GM23338 (cell line): Measurements from ENCODE around the gene BABAM1. TPM values are rescaled to one million over a fixed set of nuclear protein-coding genes. Genes with fewer than 3 reads are reported as not detected.

Experiments
- ATAC-seq: fragments of 200-7000 bp; cut with Tn5 transposase; 3 replicates; pipeline ENCODE4 v1.9.1; 2020
- DNase-seq: peaks from one replicate; pipeline ENCODE4 v3.0.0-alpha.2; 2015; ENCODE audit warnings: low spot score
- H2AFZ ChIP-seq: fragments of 200-600 bp; sonication (generic); 2 replicates; pipeline ENCODE4 v1.8.0; 2016; ENCODE audit warnings: antibody characterized with exemption, mild to moderate bottlenecking, moderate library complexity
- H3F3A ChIP-seq: fragments of 200-600 bp; sonication (generic); replicated peaks from 2 replicates; pipeline ENCODE4 v1.8.0; 2017; ENCODE audit warnings: antibody characterized with exemption, mixed run types, low read depth
- H3K27ac ChIP-seq: fragments of 200-600 bp; sonication (generic); 2 replicates; pipeline ENCODE4 v1.6.1; 2016; ENCODE audit warnings: low read depth
- H3K27me3 ChIP-seq: fragments of 200-600 bp; sonication (generic); 2 replicates; pipeline ENCODE4 v1.8.0; 2016; ENCODE audit warnings: mild to moderate bottlenecking, mixed run types, moderate library complexity; ENCODE audit not compliant: insufficient read depth
- H3K36me3 ChIP-seq: fragments of 200-600 bp; sonication (generic); 2 replicates; pipeline ENCODE4 v1.8.0; 2016; ENCODE audit warnings: mild to moderate bottlenecking; ENCODE audit not compliant: insufficient read depth
- H3K4me1 ChIP-seq: fragments of 200-600 bp; sonication (generic); 2 replicates; pipeline ENCODE4 v1.8.0; 2016; ENCODE audit warnings: mild to moderate bottlenecking, moderate library complexity; ENCODE audit not compliant: insufficient read depth
- H3K4me2 ChIP-seq: fragments of 200-600 bp; sonication (generic); 2 replicates; pipeline ENCODE4 v1.7.1; 2017; ENCODE audit warnings: mixed run types
- H3K4me3 ChIP-seq: fragments of 200-600 bp; sonication (generic); 2 replicates; pipeline ENCODE4 v1.6.1; 2016; ENCODE audit warnings: mixed run types
- H3K79me2 ChIP-seq: fragments of 200-600 bp; sonication (generic); replicated peaks from 2 replicates; pipeline ENCODE4 v1.8.0; 2017; ENCODE audit warnings: mild to moderate bottlenecking; ENCODE audit not compliant: insufficient read depth
- H3K9me2 ChIP-seq: fragments of 200-600 bp; sonication (generic); 2 replicates; pipeline ENCODE4 v1.8.0; 2017; ENCODE audit not compliant: insufficient read depth
- H4K20me1 ChIP-seq: fragments of 200-600 bp; sonication (generic); replicated peaks from 2 replicates; pipeline ENCODE4 v1.8.0; 2017; ENCODE audit warnings: mild to moderate bottlenecking; ENCODE audit not compliant: insufficient read depth
- H3K27ac Mint-ChIP-seq: 2 replicates; pipeline ENCODE4 v1.8.0; 2020; ENCODE audit warnings: inconsistent platforms, mild to moderate bottlenecking, moderate library complexity, mixed read lengths
- H3K27me3 Mint-ChIP-seq: 3 replicates; pipeline ENCODE4 v1.8.0; 2022; ENCODE audit warnings: low read depth, mild to moderate bottlenecking, moderate library complexity, mixed read lengths, inconsistent platforms; ENCODE audit not compliant: insufficient read depth, poor library complexity
- H3K36me3 Mint-ChIP-seq: 3 replicates; pipeline ENCODE4 v1.8.0; 2021; ENCODE audit warnings: low read depth, mild to moderate bottlenecking, inconsistent platforms, moderate library complexity, mixed read lengths
- H3K4me1 Mint-ChIP-seq: 3 replicates; pipeline ENCODE4 v1.8.0; 2020; ENCODE audit warnings: mild to moderate bottlenecking, inconsistent platforms, mixed read lengths
- H3K4me3 Mint-ChIP-seq: 3 replicates; pipeline ENCODE4 v1.8.0; 2021; ENCODE audit warnings: moderate library complexity, mild to moderate bottlenecking, inconsistent platforms, mixed read lengths
- H3K9me3 Mint-ChIP-seq: 3 replicates; pipeline ENCODE4 v1.8.0; 2020; ENCODE audit warnings: moderate library complexity, mild to moderate bottlenecking, inconsistent platforms, mixed read lengths
- CREB1 ChIP-seq: fragments of 250-450 bp; sonication (Bioruptor Pico); IDR thresholded peaks from 2 replicates; pipeline ENCODE4 v1.5.0; 2020; ENCODE audit warnings: low read depth, mild to moderate bottlenecking, moderate library complexity
- EZH2 ChIP-seq: fragments of 200-600 bp; sonication (generic); IDR thresholded peaks from one replicate; pipeline ENCODE4 v1.8.0; 2017; ENCODE audit warnings: antibody characterized with exemption, mild to moderate bottlenecking, low read depth; ENCODE audit not compliant: unreplicated experiment
- EZH2phosphoT487 ChIP-seq: fragments of 200-600 bp; sonication (generic); IDR thresholded peaks from one replicate; pipeline ENCODE4 v1.8.1; 2018; ENCODE audit warnings: antibody characterized with exemption; ENCODE audit not compliant: unreplicated experiment
- JUNB ChIP-seq: IDR thresholded peaks from one replicate; pipeline ENCODE4 v1.6.1; 2016; ENCODE audit warnings: antibody characterized with exemption; ENCODE audit not compliant: unreplicated experiment
- NANOG ChIP-seq: IDR thresholded peaks from 2 replicates; pipeline ENCODE4 v1.6.1; 2016; ENCODE audit warnings: antibody characterized with exemption, borderline replicate concordance
- POLR2AphosphoS5 ChIP-seq: IDR thresholded peaks from 2 replicates; pipeline ENCODE4 v1.6.1; 2016; ENCODE audit warnings: antibody characterized with exemption, low read depth
- REST ChIP-seq: IDR thresholded peaks from one replicate; pipeline ENCODE4 v1.6.1; 2018; ENCODE audit warnings: antibody characterized with exemption; ENCODE audit not compliant: unreplicated experiment
- STAT1 ChIP-seq: IDR thresholded peaks from one replicate; pipeline ENCODE4 v1.6.1; 2016; ENCODE audit warnings: antibody characterized with exemption; ENCODE audit not compliant: unreplicated experiment
- ZNF114 ChIP-seq: fragments of 250-450 bp; sonication (Bioruptor Pico); IDR thresholded peaks from 2 replicates; pipeline ENCODE4 v1.5.0; 2020; ENCODE audit warnings: mild to moderate bottlenecking, moderate library complexity
- ZNF331 ChIP-seq: fragments of 250-450 bp; sonication (Bioruptor Pico); IDR thresholded peaks from 2 replicates; pipeline ENCODE4 v1.5.0; 2020; ENCODE audit warnings: low read depth, mild to moderate bottlenecking, moderate library complexity
- polyA plus RNA-seq: library from polyadenylated mRNA; unstranded; fragments of >200 nt; fragmentation: Nextera tagmentation; extraction: Ambion mirVana; gene quantifications from 2 replicates; pipeline ENCODE4 v1.2.1, GENCODE V29; 2016
- total RNA-seq: library from RNA; depleted of rRNA; stranded (reverse); fragments of >200 nt; shearing (Covaris generic); gene quantifications from 2 replicates; pipeline ENCODE4 v1.2.3, GENCODE V29; 2014
- TF ChIP-seq, protein P1 (sequence below): fragments of 250-450 bp; sonication (Bioruptor Pico); IDR thresholded peaks from 2 replicates; pipeline ENCODE4 v1.5.0; 2020; ENCODE audit warnings: mild to moderate bottlenecking, moderate library complexity
- TF ChIP-seq, protein P2 (sequence below), 2 experiments: fragments of 200-600 bp in 1 of 2; sonication (generic) in 1 of 2; conservative IDR thresholded peaks; 2 replicates each; pipeline versions ENCODE4 v1.5.1 to v1.6.1; 2016 to 2017; ENCODE audit warnings: antibody characterized with exemption in 2 of 2, low read depth in 2 of 2, mild to moderate bottlenecking in 2 of 2, moderate library complexity in 1 of 2
- TF ChIP-seq, protein P3 (sequence below): IDR thresholded peaks from 2 replicates; pipeline ENCODE4 v1.6.1; 2016; ENCODE audit warnings: antibody characterized with exemption

BABAM1 gene
- total and polyA plus RNA-seq, 2 experiments from 2014 or later, result 78.1 to 95.0 TPM

GRCh38 chr19:17327654-17328516 lies 60.6 kb downstream of the BABAM1 start:
- Mint-ChIP-seq H3K27me3 (peaks cover 20% of the 10 kb centered on the region), H3K36me3 (peaks cover 21% of the 10 kb centered on the region), H3K9me3 (peaks cover 2% of the 10 kb centered on the region; the same call in 1 of the 3 replicates), H3K27ac (peak overlapping the region; percentile 96), H3K4me3 (peak overlapping the region; percentile 90), H3K4me1 (peaks cover 22% of the 10 kb centered on the region)
- Histone ChIP-seq H3K9me2 (no peaks in the 10 kb centered on the region), H3K36me3 (no peaks in the 10 kb centered on the region), H3K27ac (peak overlapping the region; percentile 89), H3K4me2 (peak overlapping the region; percentile 93), H3K79me2 (no peaks in the 10 kb centered on the region), H3F3A (peaks cover 26% of the 10 kb centered on the region), H3K27me3 (peaks cover 9% of the 10 kb centered on the region; the same call in 1 of the 2 replicates), H3K4me3 (peak overlapping the region; percentile 90), H3K4me1 (peaks cover 20% of the 10 kb centered on the region), H4K20me1 (no peaks in the 10 kb centered on the region; the same call in 1 of the 2 replicates), H2AFZ (peak overlapping the region; percentile 63)
- ATAC-seq (peak; percentile 72), DNase-seq (peak; percentile 98)
- TF ChIP-seq STAT1 (no peak), REST (no peak), POLR2AphosphoS5 (peak; percentile 84), CREB1 (CRISPR knock-in tag) (peak; percentile 59; the same call in 1 of the 2 replicates), NANOG (no peak), EZH2phosphoT487 (no peak), JUNB (no peak), EZH2 (no peak), ZNF114 (CRISPR knock-in tag) (no peak), ZNF331 (CRISPR knock-in tag) (no peak)
- TF ChIP-seq, protein P1, sequence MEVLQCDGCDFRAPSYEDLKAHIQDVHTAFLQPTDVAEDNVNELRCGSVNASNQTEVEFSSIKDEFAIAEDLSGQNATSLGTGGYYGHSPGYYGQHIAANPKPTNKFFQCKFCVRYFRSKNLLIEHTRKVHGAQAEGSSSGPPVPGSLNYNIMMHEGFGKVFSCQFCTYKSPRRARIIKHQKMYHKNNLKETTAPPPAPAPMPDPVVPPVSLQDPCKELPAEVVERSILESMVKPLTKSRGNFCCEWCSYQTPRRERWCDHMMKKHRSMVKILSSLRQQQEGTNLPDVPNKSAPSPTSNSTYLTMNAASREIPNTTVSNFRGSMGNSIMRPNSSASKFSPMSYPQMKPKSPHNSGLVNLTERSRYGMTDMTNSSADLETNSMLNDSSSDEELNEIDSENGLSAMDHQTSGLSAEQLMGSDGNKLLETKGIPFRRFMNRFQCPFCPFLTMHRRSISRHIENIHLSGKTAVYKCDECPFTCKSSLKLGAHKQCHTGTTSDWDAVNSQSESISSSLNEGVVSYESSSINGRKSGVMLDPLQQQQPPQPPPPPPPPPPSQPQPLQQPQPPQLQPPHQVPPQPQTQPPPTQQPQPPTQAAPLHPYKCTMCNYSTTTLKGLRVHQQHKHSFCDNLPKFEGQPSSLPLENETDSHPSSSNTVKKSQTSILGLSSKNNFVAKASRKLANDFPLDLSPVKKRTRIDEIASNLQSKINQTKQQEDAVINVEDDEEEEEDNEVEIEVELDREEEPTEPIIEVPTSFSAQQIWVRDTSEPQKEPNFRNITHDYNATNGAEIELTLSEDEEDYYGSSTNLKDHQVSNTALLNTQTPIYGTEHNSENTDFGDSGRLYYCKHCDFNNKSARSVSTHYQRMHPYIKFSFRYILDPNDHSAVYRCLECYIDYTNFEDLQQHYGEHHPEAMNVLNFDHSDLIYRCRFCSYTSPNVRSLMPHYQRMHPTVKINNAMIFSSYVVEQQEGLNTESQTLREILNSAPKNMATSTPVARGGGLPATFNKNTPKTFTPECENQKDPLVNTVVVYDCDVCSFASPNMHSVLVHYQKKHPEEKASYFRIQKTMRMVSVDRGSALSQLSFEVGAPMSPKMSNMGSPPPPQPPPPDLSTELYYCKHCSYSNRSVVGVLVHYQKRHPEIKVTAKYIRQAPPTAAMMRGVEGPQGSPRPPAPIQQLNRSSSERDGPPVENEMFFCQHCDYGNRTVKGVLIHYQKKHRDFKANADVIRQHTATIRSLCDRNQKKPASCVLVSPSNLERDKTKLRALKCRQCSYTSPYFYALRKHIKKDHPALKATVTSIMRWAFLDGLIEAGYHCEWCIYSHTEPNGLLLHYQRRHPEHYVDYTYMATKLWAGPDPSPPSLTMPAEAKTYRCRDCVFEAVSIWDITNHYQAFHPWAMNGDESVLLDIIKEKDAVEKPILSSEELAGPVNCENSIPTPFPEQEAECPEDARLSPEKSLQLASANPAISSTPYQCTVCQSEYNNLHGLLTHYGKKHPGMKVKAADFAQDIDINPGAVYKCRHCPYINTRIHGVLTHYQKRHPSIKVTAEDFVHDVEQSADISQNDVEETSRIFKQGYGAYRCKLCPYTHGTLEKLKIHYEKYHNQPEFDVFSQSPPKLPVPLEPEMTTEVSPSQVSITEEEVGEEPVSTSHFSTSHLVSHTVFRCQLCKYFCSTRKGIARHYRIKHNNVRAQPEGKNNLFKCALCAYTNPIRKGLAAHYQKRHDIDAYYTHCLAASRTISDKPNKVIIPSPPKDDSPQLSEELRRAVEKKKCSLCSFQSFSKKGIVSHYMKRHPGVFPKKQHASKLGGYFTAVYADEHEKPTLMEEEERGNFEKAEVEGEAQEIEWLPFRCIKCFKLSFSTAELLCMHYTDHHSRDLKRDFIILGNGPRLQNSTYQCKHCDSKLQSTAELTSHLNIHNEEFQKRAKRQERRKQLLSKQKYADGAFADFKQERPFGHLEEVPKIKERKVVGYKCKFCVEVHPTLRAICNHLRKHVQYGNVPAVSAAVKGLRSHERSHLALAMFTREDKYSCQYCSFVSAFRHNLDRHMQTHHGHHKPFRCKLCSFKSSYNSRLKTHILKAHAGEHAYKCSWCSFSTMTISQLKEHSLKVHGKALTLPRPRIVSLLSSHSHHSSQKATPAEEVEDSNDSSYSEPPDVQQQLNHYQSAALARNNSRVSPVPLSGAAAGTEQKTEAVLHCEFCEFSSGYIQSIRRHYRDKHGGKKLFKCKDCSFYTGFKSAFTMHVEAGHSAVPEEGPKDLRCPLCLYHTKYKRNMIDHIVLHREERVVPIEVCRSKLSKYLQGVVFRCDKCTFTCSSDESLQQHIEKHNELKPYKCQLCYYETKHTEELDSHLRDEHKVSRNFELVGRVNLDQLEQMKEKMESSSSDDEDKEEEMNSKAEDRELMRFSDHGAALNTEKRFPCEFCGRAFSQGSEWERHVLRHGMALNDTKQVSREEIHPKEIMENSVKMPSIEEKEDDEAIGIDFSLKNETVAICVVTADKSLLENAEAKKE (CRISPR knock-in tag), result no peak
- TF ChIP-seq, protein P2, sequence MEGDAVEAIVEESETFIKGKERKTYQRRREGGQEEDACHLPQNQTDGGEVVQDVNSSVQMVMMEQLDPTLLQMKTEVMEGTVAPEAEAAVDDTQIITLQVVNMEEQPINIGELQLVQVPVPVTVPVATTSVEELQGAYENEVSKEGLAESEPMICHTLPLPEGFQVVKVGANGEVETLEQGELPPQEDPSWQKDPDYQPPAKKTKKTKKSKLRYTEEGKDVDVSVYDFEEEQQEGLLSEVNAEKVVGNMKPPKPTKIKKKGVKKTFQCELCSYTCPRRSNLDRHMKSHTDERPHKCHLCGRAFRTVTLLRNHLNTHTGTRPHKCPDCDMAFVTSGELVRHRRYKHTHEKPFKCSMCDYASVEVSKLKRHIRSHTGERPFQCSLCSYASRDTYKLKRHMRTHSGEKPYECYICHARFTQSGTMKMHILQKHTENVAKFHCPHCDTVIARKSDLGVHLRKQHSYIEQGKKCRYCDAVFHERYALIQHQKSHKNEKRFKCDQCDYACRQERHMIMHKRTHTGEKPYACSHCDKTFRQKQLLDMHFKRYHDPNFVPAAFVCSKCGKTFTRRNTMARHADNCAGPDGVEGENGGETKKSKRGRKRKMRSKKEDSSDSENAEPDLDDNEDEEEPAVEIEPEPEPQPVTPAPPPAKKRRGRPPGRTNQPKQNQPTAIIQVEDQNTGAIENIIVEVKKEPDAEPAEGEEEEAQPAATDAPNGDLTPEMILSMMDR (conservative IDR thresholded peaks at IDR 0.05; ENCODE audit: low read depth in 2 of 2), result peak; percentile 55 to 85
- TF ChIP-seq, protein P3, sequence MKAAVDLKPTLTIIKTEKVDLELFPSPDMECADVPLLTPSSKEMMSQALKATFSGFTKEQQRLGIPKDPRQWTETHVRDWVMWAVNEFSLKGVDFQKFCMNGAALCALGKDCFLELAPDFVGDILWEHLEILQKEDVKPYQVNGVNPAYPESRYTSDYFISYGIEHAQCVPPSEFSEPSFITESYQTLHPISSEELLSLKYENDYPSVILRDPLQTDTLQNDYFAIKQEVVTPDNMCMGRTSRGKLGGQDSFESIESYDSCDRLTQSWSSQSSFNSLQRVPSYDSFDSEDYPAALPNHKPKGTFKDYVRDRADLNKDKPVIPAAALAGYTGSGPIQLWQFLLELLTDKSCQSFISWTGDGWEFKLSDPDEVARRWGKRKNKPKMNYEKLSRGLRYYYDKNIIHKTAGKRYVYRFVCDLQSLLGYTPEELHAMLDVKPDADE, result no peak
